IMR-90 (cell line): ENCODE data around the gene NPB. TPM values are rescaled to one million over a fixed set of nuclear protein-coding genes. Genes with fewer than 3 reads are reported as not detected.

Experiments
- ATAC-seq: fragments of 200-7000 bp; cut with Tn5 transposase; 2 replicates; pipeline ENCODE4 v1.9.1; 2020; ENCODE audit warnings: low read depth, mild to moderate bottlenecking, moderate library complexity
- BruUV-seq: library from RNA; stranded (reverse); fragments of 400-500 nt; replicated peaks from 2 replicates; lab custom pipeline; 2021; lab: Mats Ljungman, UMichigan
- CTCF ChIA-PET: fragments of 300-600 bp; formaldehyde crosslinking; extraction: SDS; loops from one replicate; lab custom pipeline; 2021; ENCODE audit warnings: antibody characterized with exemption; lab: Yijun Ruan, JAX
- POLR2A ChIA-PET: fragments of 300-600 bp; sonication (Branson Sonifier 250); formaldehyde crosslinking; loops from one replicate; lab custom pipeline; 2022; ENCODE audit warnings: antibody characterized with exemption; ENCODE audit not compliant: unreplicated experiment; lab: Charles Lee
- DNase-seq: peaks from one replicate; pipeline ENCODE4 v3.0.0; 2013
- H2AFZ ChIP-seq: replicated peaks from 2 replicates; pipeline ENCODE3; 2013; ENCODE audit warnings: low read length, mild to moderate bottlenecking; ENCODE audit not compliant: poor library complexity
- H2AK5ac ChIP-seq: 2 replicates; pipeline ENCODE4 v1.6.1; 2013; ENCODE audit warnings: low read depth, low read length, inconsistent platforms
- H2AK9ac ChIP-seq: replicated peaks from 2 replicates; pipeline ENCODE3; 2013; ENCODE audit warnings: mild to moderate bottlenecking, low read depth, low read length, moderate library complexity; ENCODE audit not compliant: poor library complexity
- H2BK120ac ChIP-seq: 2 replicates; pipeline ENCODE4 v1.6.1; 2013; ENCODE audit warnings: low read depth, low read length, inconsistent platforms
- H2BK15ac ChIP-seq: 3 replicates; pipeline ENCODE4 v1.6.1; 2013; ENCODE audit warnings: low read depth, low read length, inconsistent platforms
- H2BK20ac ChIP-seq: 2 replicates; pipeline ENCODE4 v1.6.1; 2013; ENCODE audit warnings: low read depth, mild to moderate bottlenecking, inconsistent platforms, low read length, moderate library complexity
- H2BK5ac ChIP-seq: 2 replicates; pipeline ENCODE4 v1.6.1; 2013; ENCODE audit warnings: mild to moderate bottlenecking, low read depth, low read length, inconsistent platforms; ENCODE audit not compliant: poor library complexity, severe bottlenecking
- H3K14ac ChIP-seq: replicated peaks from 2 replicates; pipeline ENCODE4 v1.6.1; 2013; ENCODE audit warnings: low read depth, low read length, inconsistent platforms
- H3K18ac ChIP-seq: 2 replicates; pipeline ENCODE4 v1.6.1; 2013; ENCODE audit warnings: low read depth, low read length, control low read depth
- H3K23ac ChIP-seq: 2 replicates; pipeline ENCODE4 v1.6.1; 2013; ENCODE audit warnings: low read depth, low read length, inconsistent platforms
- H3K27ac ChIP-seq: 2 replicates; pipeline ENCODE4 v1.5.1; 2013; ENCODE audit warnings: mild to moderate bottlenecking, control low read depth, low read length; ENCODE audit not compliant: insufficient read depth
- H3K27me3 ChIP-seq: 2 replicates; pipeline ENCODE4 v1.6.1; 2013; ENCODE audit warnings: low read length; ENCODE audit not compliant: control insufficient read depth, insufficient read depth
- H3K36me3 ChIP-seq: 2 replicates; pipeline ENCODE4 v1.6.1; 2013; ENCODE audit warnings: low read length, mixed read lengths; ENCODE audit not compliant: control insufficient read depth, insufficient read depth
- H3K4ac ChIP-seq: 2 replicates; pipeline ENCODE4 v1.6.1; 2013; ENCODE audit warnings: low read depth, low read length, inconsistent platforms
- H3K4me1 ChIP-seq: 2 replicates; pipeline ENCODE4 v1.6.1; 2013; ENCODE audit warnings: low read length, mixed read lengths; ENCODE audit not compliant: control insufficient read depth, insufficient read depth
- H3K4me2 ChIP-seq: 2 replicates; pipeline ENCODE4 v1.6.1; 2013; ENCODE audit warnings: low read depth, mild to moderate bottlenecking, control low read depth, low read length, moderate library complexity
- H3K4me3 ChIP-seq: 2 replicates; pipeline ENCODE4 v1.5.1; 2013; ENCODE audit warnings: low read depth, mild to moderate bottlenecking, control low read depth, low read length, moderate library complexity; ENCODE audit not compliant: insufficient read depth
- H3K56ac ChIP-seq: 2 replicates; pipeline ENCODE4 v1.6.1; 2013; ENCODE audit warnings: low read length, inconsistent platforms; ENCODE audit not compliant: insufficient read depth; ENCODE audit errors: extremely low read depth
- H3K79me1 ChIP-seq, 2 experiments: 2 replicates each; pipeline ENCODE4 v1.6.1; 2013; ENCODE audit warnings: low read length in 2 of 2, inconsistent platforms in 1 of 2, low read depth in 1 of 2
- H3K9ac ChIP-seq: 2 replicates; pipeline ENCODE4 v1.6.1; 2013; ENCODE audit warnings: low read depth, low read length, control low read depth
- H3K9me1 ChIP-seq: 2 replicates; pipeline ENCODE4 v1.6.1; 2013; ENCODE audit warnings: low read length, inconsistent platforms; ENCODE audit not compliant: insufficient read depth
- H3K9me3 ChIP-seq: 2 replicates; pipeline ENCODE4 v1.6.1; 2013; ENCODE audit warnings: low read length; ENCODE audit not compliant: control insufficient read depth, insufficient read depth
- H4K20me1 ChIP-seq: 2 replicates; pipeline ENCODE4 v1.6.1; 2013; ENCODE audit warnings: low read length, inconsistent platforms; ENCODE audit not compliant: insufficient read depth
- H4K5ac ChIP-seq: 2 replicates; pipeline ENCODE4 v1.6.1; 2013; ENCODE audit warnings: mild to moderate bottlenecking, low read depth, low read length, control low read depth
- H4K8ac ChIP-seq, 2 experiments: 2 replicates each; pipeline ENCODE4 v1.6.1; 2013; ENCODE audit warnings: low read depth in 2 of 2, low read length in 2 of 2, control low read depth in 1 of 2, inconsistent platforms in 1 of 2
- H4K91ac ChIP-seq: 2 replicates; pipeline ENCODE4 v1.6.1; 2013; ENCODE audit warnings: low read depth, low read length, inconsistent platforms; ENCODE audit not compliant: insufficient read depth
- BHLHE40 ChIP-seq: fragments of 150-350 bp; IDR thresholded peaks from 2 replicates; pipeline ENCODE4 v1.6.1; 2016; ENCODE audit warnings: mild to moderate bottlenecking, low read depth, low read length
- CTCF ChIP-seq: conservative IDR thresholded peaks from 2 replicates; pipeline ENCODE4 v1.5.1; 2012; ENCODE audit warnings: mild to moderate bottlenecking, low read depth, low read length, improper control_type of control experiment
- FOS ChIP-seq: fragments of 150-350 bp; IDR thresholded peaks from 2 replicates; pipeline ENCODE4 v1.6.1; 2016; ENCODE audit warnings: low read depth, low read length
- MAZ ChIP-seq: IDR thresholded peaks from 2 replicates; pipeline ENCODE4 v1.6.1; 2012; ENCODE audit warnings: low read depth, mild to moderate bottlenecking, low read length, improper control_type of control experiment, moderate library complexity, borderline replicate concordance
- POLR2A ChIP-seq: IDR thresholded peaks from 2 replicates; pipeline ENCODE4 v1.6.1; 2012; ENCODE audit warnings: mild to moderate bottlenecking, low read depth, low read length
- SMC3 ChIP-seq: fragments of 150-350 bp; IDR thresholded peaks from 2 replicates; pipeline ENCODE4 v1.6.1; 2016; ENCODE audit warnings: low read depth, mild to moderate bottlenecking, antibody characterized with exemption, low read length, moderate library complexity
- WGBS, 2 experiments: methylation state at CpG; one replicate each; pipeline versions ENCODE4 v1.1.5 to v1.1.7; 2013; ENCODE audit warnings: missing lambda C conversion rate in 2 of 2; ENCODE audit not compliant: insufficient read length in 1 of 2; ENCODE audit errors: extremely low coverage in 2 of 2; 5-methylcytosine and 5-hydroxymethylcytosine counted together
- dilution Hi-C: fragments of 300-500 bp; cut with HindIII; formaldehyde crosslinking; loops from one replicate; pipeline ENCODE4 v1.14.3; 2018; ENCODE audit warnings: low sequenced_read_pairs; ENCODE audit not compliant: unreplicated experiment
- in situ Hi-C: fragments of 300-500 bp; cut with MboI; formaldehyde crosslinking; loops from 3 replicates; pipeline ENCODE4 v1.14.3; 2019; ENCODE audit warnings: low sequenced_read_pairs, inconsistent platforms, mixed read lengths
- intact Hi-C: fragments of 100-400 bp; cut with micrococcal nuclease; formaldehyde crosslinking; loops from 2 replicates; pipeline ENCODE4 v1.10.0; 2022
- polyA plus RNA-seq, 3 experiments: library from polyadenylated mRNA; depleted of rRNA; stranded (reverse); fragments of >200 nt; gene quantifications; 2 replicates each; pipeline ENCODE4 v1.2.3, GENCODE V29; 2012; ENCODE audit warnings: low replicate concordance in 1 of 3
- total RNA-seq: library from RNA; depleted of rRNA; stranded (reverse); fragments of >200 nt; gene quantifications from 2 replicates; pipeline ENCODE4 v1.2.3, GENCODE V29; 2012

Gene NPB
- total and polyA plus RNA-seq, 2 of the 4 experiments (the other 2 are of a cell fraction) = 0.51 TPM; not detected in 1

DNA sequence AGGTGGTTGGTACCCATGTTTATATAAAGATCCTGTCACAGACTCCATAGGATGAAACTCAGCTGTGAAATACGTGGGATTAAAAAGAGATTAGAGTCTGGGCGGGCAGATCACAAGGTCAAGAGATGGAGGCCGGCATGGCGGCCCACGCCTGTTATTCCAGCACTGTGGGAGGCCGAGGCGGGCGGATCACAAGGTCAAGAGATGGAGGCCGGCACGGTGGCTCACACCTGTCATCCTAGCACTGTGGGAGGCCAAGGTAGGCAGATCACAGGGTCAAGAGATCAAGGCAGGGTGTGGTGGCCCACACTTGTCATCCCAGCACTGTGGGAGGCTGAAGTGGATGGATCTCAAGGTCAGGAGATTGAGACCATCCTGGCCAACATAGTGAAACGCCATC lies 6.6 kb upstream of the NPB start:
- TF ChIP-seq POLR2A (no peak), CTCF (no peak), FOS (no peak), MAZ (no peak), SMC3 (no peak), BHLHE40 (no peak)
- CTCF ChIA-PET = no interaction called here

More for the DNA sequence above, 6.6 kb upstream of the NPB start:
- H2AK5ac ChIP-seq = no peak overlapping the region
- H3K27ac ChIP-seq = no peak overlapping the region
- peaks cover 16 to 58% of the 10 kb centered on the region in 2 experiments for H3K79me1 ChIP-seq
- no peak overlapping the region for H2BK20ac ChIP-seq
- no peak overlapping the region for H4K5ac ChIP-seq
- no peak overlapping the region for H2BK15ac ChIP-seq
- H3K27me3 ChIP-seq = no peaks in the 10 kb centered on the region
- H3K4me2 ChIP-seq = no peak overlapping the region
- dilution Hi-C loops (no loop called here), in situ Hi-C loops (no loop called here), intact Hi-C loops (no loop called here)
- no TSS peak for BruUV-seq
- H2BK120ac ChIP-seq = no peak overlapping the region
- no peak overlapping the region for H3K4me3 ChIP-seq
- no peak overlapping the region for H2BK5ac ChIP-seq
- peaks cover 14% of the 10 kb centered on the region; the same call in 1 of the 2 replicates for H3K9me1 ChIP-seq
- H3K9ac ChIP-seq = no peak overlapping the region
- ATAC-seq (no peak), DNase-seq (no peak)
- H3K56ac ChIP-seq = no peak overlapping the region
- H3K4ac ChIP-seq = no peak overlapping the region
- POLR2A ChIA-PET = no interaction called here
- no peak overlapping the region for H3K18ac ChIP-seq
- peaks cover 14% of the 10 kb centered on the region for H3K4me1 ChIP-seq
- no peak overlapping the region for H2AFZ ChIP-seq
- 98% methylated on average over 6 of the region's 11 CpGs; no CpG with 5 or more reads in 1 of the 2 experiments for WGBS, 2 experiments
- no peaks in the 10 kb centered on the region for H3K9me3 ChIP-seq
- H3K36me3 ChIP-seq = peaks cover 40% of the 10 kb centered on the region
- no peak overlapping the region for H4K8ac ChIP-seq
- H4K20me1 ChIP-seq = peaks cover 19% of the 10 kb centered on the region
- no peak overlapping the region for H3K23ac ChIP-seq
- H2AK9ac ChIP-seq = no peak overlapping the region
- H3K14ac ChIP-seq = no peak overlapping the region
- H4K91ac ChIP-seq = no peak overlapping the region
